ENCODE data around the gene DLG2.

The DLG2 gene

GRCh38 chr11:83941050-83941449, 1686.1 kb downstream of the DLG2 start:
- DNase-seq = no peak

- no peak for DNase-seq
Observed at GRCh38 chr11:83938148-83938547, 1689.0 kb downstream of the DLG2 start.

- DNase-seq = no peak
Observed at GRCh38 chr11:83933008-83933407, 1694.1 kb downstream of the DLG2 start.

GRCh38 chr11:83927422-83927821, 1699.7 kb downstream of the DLG2 start:
- no peak for DNase-seq

DNA sequence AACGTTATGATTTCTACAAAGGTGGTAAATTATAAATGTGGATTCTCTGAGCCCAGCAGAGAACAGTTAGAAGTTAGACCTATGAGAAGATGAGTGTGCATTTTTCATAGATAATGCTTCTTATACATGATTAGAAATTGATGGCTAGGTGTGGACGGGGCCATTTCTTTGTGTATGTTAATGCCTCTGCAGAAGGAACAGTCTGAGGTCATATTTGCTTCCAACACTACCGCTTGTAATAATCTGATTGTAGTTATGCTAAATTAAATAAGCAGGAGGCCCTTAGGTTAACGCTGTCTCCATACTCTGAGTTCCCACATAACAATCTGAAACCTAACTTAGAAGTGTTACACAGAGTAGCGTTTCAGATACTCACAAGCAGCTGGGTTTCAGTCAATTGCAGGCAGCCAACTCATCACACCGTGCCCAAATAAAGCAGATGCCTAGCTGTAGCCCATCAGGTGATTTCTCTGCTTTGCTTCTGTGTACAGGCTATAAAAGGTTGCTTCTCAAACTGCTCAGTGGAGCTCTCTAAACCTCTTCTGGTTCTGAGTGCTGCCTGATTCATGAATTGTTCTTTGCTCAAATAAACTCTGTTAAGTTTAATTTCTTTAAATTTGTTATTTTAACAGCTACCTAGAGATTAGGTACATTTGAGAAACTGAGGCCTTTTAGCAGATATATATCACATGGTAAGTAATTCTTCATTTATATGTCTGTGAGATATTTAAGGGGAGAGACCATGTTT, 1702.2 kb downstream of the DLG2 start:
- DNase-seq = no peak

DNA sequence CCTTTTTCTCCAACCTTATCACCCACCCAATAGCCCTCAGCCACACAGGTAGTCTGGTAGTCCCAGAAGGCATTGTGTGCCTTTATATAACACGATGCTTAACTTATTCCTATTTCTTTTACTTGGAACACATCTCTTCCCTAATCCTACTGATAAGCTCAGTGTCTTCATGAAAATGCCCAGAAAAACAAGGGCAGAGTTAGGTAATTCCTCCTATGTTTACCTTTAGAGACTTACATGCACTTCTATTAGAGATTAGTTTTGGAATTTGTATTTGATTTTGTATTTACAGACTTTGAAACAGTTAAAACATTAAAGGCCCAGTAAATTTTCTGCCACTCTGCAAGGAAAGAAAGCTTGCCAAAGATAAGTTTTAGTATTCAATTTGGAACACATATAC, 1703.2 kb downstream of the DLG2 start:
- no peak for DNase-seq

- DNase-seq = no peak
Observed at GRCh38 chr11:83922953-83923352, 1704.2 kb downstream of the DLG2 start.

DNA sequence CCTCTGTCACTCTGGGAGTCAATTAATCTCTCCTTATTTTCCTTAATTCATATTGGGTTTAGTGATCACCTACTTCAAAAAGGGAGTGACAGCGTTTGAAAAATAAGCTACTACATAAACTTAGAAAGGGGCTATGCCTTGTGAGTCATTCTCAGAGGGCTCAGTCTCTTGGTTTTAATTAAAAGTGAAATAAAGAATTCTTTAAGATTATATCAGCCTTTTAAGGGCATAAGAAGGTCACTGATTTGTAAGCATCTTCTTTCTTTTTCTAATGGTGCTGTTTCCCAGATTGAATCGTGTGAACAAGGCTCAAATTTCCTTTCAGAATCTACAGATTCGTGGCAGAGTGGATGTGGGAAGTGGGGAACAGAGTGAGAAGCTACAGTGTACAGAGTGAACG, 1704.8 kb downstream of the DLG2 start:
- DNase-seq = no peak

DNA sequence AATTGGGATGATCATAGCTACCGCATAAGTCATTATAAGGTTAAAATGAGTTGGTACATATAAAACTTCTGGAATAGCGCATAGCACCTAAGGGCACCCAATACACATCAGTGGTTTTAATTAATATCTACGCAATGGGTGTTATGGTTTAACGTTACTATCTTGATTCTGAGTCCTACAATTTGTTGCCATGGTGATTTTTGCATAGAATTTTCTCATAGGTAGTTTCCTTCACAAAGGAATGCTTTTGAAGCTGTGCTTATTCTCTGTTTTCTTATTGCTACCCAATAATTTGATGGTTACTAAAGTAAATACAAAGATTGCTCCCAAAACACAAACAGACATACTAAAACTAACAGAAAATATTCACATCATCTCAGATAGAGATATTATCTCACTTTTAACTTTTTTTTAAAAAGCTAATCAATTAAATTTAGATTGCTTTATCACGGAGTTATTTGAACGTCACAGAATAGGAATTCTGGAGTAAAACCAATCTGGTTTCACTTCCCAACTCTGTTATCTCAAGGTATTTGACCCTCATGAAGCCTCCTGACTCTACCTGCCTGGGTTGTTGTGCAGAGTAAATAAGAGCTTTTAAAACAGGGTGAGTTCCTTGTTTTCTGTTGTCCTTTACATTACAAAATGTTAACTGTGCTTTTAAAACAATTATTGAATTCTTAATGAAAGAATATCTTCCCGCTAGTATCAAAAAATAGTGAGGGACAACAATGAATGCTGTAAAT, 1705.5 kb downstream of the DLG2 start:
- DNase-seq = no peak

GRCh38 chr11:83918476-83918875, 1708.7 kb downstream of the DLG2 start:
- DNase-seq = no peak

DNA sequence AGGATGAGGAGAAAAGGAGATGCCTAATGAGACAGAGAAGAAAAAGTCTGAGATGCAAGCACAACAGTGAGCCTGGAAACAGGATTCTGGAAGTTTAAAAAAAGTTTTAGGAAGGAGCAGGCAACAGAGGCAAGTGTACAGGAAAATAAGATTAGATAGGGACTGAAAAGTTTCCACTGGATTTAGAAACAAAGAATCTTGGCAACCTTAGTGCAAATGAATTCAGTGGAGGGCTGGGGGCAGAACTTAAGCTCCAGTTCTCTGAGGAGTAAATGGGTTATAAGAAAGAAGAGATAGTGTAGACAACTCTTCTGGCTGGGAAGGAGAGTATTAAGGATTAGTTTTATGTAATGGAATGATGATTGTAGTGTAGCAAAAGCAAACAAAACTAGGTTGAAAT, 1712.1 kb downstream of the DLG2 start:
- DNase-seq = no peak

DNA sequence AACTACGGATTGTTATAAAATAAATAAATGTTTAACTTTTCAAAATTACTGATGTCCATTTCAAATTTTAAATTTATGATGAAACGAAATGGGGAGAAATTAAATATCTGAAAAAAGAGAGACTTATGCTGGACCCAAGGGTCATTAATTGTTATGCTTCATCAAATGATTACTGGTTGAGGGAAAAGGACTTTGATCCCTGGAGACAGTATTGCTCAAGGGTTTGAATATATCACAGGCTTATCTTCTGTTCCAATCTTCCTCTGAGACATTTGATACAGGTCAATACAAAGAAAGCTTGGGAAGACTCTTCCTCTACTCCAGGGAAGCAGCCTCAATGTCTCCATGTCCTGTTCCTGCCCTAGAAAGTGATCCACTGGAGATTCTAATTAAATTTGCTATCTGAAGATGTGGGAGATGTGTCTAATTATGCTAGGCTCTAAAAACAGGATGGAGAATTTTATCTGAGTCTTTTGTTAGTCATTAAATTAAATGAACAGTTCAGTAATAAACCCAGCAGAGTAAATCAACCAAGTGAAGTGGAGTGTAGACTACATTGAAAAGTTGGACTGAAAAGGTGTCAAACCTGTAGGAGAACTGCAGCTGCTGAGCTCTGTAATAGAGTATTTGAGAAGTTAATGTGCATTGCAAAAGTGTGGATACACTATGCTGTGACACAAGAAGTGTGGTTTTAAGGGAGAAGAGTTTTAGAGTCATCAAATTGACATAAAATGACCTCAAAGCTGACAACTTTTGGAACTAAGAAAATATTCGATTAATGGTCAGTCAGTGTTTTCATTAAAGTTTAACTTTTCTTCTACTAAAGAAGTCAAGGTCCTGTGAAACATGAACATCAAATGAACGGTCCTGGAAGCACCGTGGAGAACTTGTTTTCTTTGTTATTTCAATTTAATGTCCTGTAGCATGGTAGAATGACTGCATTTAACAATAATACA, 1717.3 kb downstream of the DLG2 start:
- no peak for DNase-seq

DNA sequence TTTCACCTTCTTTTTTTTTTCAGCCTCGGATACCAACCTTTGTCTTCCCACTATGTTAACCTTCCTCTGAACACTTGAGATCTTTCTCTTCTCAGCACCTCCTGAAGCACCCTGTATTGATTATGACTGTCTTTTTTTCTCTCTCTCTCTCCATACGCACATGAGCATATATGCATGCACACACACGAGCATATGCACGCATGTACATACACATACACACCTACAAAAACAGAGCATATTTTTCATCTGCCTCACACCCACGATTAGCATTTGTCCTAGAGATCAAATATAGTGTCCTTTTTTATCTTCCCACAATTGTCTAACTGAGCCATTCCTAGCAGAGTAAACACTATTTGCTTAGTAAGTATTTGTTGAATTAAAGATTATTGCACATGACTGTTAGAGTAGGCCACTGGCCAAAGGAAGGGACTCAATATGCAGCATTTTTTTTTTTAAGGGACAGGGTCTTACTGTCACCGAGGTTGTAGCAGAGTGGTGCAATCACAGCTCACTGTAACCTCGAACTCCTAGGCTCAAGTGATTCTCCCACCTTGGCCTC, 1718.8 kb downstream of the DLG2 start:
- DNase-seq = no peak

DNA sequence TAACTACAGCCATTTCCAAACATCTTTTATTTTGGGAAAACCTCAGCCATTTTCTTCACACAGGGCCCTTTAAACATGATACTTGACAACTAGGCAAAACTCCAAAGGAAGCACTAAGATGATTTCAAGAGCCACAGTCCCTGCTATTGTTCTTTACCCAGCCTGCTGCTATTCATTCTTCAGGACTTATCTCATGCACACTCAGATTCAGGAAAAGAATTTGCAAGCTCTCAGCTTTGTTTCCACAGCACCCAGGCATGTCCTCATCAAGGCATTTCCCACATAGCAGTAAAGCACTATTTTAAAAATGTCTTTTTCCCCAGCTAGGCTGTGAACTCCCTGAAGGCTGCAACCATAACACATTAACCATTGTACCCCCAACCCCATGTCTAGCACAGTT, 1731.6 kb downstream of the DLG2 start:
- DNase-seq = no peak

- DNase-seq = no peak
Observed at GRCh38 chr11:83881428-83881827, 1745.7 kb downstream of the DLG2 start.

- DNase-seq = no peak
Observed at GRCh38 chr11:83871054-83871453, 1756.1 kb downstream of the DLG2 start.

GRCh38 chr11:83866655-83867054, 1760.5 kb downstream of the DLG2 start:
- no peak for DNase-seq

DNA sequence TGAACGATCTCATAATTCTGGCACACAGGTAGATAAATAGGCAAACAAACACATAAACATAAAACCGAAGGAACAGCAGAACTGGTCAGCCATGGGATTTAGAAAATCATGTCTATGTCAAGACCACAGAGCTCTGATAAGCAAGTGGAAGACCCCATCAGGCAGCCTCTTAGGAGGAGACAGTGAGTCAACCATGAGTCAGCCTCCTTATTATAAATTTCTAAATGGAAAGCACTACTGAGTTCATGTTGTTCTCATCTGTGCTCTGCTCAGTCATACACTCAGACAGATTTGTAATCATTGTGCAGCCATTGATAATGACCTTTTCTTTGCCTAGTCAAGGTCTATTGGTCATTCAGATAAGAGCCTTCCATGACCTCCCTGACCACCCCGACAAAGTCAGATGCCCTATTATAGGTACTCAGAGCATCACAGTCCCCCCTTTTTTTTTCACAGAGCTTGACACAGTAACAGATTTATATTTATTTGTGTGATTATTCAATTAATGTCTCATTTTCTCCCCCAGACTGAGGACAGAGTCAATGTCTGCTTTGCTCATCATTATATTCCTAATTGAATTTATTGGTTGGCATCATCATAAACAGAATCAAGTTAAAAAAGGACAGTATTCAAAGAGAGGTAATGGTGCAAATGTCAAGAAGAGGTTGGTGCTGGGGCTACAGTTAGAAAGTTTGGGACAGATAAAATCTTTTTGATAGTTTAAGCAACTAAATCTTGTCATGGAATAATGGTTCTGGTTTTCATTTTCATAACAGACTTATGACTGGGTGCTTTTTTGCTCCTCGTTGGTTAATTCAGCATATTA, 1761.3 kb downstream of the DLG2 start:
- no peak for DNase-seq

- no peak for DNase-seq
Observed at GRCh38 chr11:83864412-83865057, 1762.6 kb downstream of the DLG2 start.

DNA sequence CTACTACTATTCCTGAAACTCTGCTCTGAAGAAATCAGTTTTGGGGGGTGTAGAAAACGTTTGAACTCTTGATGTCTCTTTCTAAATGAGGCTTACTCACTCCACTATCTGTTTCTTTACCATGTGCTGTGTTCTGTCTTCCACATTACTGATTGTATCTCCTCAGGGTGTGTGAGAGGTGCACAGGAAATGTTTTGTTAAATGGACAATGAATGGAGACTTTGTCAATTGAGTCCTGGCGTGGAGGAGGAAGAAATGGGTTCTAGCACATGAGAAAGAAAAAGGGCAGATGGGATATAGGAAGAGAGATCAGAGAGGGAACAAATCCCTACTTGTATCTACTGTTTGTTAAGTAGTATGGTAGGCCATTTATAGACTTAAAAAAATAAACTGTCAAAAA, 1763.9 kb downstream of the DLG2 start:
- DNase-seq = no peak

- no peak for DNase-seq
Observed at GRCh38 chr11:83862691-83863090, 1764.5 kb downstream of the DLG2 start.

GRCh38 chr11:83862033-83862432, 1765.1 kb downstream of the DLG2 start:
- no peak for DNase-seq

Data from effector CD4-positive, alpha-beta T cell (primary cell).